HG03097 (cell line): ENCODE measurements around the gene TSSK6.
A peak's percentile ranks its signal among the peaks of the same experiment; 100 is the strongest.
"Not testable (repeated sequence)": the region's sequence is repeated elsewhere in the genome, so short reads cannot be mapped to it uniquely, and the experiment has no call there.

ENCODE experiments used
- ATAC-seq: cut with Tn5 transposase; IDR thresholded peaks from one replicate; pipeline ENCODE4 v1.9.1; 2021; ENCODE audit not compliant: unreplicated experiment, low FRiP score

The TSSK6 gene

DNA sequence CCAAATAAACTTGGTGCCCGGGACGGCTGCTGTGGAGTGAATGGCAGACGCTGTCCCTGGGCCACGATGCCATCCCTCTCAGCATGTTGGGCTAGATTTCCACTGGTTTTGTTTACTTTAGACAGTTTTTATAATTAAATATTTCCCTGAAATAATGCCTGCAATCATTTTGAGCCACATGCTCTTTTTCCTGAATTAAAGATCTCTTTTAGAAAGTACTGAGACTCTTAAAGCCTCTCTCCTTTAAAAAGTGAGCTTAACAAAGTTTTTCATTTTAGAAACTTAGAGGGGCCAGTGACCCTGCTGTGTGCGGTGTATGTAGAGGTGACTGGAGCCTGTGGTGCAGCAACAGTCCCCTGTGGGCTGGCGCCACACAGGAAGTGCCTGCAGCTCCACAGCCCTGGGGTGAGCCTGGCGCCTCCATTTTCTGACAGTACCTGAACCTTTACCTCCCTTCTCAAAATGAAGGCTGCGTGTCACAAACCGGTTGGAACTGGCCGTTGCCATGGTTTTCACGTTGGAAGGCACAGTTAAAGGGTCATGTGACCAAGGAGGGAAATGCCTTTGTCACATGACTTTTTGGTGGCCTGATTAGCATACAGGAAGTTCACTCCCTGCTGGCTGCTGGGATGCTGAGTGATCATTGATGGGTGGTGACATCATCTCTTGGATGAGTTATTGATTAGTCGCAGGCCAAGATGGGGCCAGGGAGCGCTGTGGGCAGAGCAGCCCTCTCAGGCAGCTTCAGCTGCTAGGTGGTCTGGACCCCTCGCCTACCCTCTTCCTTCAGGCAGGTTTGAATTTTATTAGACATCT, 26.3 kb downstream of the TSSK6 start:
- ATAC-seq = peak; percentile 51

DNA sequence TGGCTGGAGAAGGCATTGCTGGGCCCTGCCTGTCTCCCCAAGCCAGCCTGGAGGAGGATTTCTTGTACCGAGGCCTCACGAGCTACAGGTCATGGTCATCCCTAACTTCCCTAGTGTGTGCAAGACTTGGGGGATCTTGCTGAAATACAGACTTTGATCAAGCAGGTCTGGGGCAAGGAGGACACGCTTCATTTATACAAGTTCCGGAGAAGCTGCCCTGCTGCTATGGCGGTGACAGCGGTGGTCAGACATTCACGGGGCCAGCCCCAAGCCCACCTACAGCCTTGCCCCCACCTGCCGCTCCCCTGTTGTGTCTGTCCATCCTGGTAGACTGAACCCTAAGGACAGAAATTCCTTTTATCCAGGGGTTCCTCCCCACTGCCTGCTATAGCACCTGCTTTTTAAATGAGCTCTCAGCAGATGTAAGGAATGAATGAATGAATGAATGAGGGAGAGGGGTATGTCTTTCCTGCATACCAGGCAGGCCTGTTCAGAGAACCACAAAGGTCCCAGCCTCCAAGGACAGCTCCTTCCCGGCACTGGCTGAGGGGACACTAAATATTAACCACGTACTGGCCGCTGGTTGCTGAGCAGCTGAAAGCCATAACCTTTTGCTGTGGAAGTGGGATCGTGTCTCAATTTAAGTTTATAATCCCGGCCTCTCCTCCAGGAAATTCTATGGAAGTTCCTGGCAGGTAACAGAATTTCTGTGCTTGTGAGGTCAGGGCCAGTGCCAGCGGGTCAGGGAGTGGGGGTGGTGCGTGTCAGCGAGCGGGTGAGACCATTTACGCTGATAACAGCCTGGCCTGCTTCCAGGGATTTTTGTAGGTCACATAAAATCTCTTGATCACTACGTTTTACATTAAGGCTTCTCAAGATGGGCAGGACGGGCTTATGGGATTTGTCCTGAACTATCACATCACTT, 27.1 kb downstream of the TSSK6 start:
- no peak for ATAC-seq

DNA sequence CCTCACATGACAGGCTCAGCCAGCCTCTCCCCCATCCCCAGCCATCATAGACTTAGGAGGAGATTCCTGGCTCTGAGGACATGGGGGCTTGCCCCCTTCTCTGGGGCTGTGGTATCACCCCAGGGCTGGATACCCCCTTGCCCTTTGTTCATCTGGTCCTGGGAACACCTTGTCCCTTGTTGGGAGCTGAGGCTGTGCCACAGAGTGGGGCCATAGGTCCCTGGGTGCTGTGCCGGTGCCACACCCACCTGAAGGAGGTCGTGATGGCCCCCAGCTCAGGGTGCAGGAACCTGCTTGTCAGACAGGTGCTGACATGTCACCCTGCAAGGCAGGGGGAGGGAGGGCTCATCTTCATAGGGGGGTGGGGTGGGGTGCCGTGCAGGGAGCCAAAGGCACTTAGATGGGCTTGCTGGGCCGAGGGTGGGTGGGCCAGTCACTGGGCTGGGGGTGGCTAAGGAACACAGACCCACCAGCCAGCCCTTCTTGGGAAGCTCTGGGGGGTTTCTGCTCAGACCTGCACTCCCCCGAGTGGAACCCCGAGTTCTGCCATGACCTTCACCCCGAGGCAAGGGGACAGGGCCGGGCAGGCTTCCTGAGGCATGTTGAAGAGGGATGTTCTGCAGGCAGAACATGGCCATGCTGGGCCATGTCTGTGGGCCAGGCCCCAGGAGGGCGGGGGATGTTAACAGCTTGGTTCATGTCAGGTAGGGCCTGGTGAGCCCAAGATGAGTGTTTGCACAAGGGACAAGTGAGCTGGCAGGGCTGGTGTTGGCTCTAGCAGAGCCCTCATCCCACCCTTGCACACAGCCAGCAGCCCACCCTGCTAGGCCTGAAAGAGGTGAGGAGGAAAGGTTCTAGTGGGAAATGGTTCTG, 28.0 kb downstream of the TSSK6 start:
- no peak for ATAC-seq

DNA sequence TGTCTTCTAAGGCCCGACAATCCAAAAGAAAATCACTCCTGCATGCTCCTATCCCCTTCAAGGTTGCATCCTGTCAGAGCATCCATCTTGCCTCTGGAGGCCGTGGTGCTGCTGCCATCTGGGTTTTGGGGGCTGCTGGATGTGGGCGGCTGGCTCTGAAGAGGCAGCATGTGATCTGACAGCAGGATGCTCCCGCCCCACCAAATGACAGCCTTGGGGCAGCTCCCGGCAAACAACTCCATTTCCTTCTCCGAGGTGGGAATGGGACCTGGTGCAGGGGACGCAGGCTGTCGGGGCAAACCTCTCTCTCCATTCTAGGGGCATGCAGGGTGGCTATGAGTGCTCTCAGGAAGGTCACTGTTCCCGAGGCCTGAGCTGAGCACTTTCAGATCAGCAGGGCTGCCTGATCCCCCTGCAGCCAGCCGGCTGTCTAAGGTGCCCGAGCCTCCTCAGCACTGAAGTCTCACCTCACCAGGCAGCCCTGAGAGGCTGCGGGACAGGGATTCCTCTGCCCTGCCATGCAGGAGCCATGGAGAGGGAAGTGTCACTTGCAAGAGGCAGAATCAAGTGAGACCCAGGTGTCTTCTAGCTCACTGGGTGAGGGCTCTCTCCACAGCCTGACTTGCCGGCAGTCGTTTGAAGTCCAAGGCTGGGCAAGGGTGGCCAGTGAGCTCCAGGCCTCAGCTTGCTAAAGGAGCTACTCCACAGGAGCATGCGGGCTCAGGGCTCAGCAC, 28.8 kb downstream of the TSSK6 start:
- ATAC-seq = no peak

DNA sequence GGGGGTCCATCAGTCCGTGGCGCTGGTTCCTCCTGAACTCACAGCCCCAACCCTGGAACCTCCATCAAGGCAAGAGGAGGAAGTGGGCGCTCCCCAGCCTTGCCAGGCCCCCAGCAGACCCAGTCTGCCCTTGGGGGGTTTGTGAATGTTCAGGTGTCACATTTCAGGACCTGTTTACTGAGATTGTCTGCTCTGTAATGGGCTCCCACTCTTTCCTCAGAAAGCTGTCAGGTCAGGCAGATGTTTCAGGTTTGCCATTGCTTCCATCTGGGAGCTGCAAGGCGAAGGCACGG, 29.4 kb downstream of the TSSK6 start:
- no peak for ATAC-seq

DNA sequence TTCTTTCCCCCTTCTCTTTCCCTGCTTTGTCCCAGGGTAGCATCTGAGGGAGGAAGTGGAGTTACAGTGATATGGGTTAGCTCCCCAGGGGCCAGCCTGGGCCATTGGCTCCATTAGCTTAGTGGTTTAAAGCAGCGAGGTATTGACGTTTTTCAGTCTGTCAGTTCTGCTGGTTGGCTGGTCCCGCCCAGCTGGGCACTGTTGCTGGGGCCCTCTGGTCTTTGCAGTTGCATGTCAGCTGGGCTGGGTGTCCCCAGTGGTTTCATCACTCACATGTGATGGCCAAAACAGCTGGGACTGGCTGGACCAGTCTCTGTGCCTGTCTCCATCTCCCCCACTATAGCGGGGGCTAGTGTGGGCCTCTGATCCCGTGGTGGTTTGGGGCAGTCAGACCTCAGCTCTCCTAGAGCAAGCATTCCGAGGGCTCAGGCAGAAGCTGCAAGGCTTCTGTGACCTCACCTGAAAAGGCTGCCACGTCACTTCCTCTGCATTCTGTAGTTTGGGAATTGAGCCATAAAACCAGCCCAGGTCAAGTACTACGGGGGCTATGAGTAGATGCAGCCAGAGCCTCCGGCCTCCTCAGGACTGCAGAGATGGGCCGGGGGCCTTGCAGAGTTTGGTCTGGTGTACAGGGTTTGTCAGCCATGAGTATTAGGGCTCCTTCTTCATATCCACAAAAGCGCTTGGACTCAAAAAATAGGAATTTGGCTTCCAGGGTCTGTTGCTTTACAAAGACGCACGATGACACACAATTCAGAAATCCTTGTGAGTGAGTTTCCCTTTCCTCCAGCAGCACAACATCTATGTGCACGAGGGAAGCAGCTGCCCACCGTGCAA, 30.0 kb downstream of the TSSK6 start:
- ATAC-seq = no peak

DNA sequence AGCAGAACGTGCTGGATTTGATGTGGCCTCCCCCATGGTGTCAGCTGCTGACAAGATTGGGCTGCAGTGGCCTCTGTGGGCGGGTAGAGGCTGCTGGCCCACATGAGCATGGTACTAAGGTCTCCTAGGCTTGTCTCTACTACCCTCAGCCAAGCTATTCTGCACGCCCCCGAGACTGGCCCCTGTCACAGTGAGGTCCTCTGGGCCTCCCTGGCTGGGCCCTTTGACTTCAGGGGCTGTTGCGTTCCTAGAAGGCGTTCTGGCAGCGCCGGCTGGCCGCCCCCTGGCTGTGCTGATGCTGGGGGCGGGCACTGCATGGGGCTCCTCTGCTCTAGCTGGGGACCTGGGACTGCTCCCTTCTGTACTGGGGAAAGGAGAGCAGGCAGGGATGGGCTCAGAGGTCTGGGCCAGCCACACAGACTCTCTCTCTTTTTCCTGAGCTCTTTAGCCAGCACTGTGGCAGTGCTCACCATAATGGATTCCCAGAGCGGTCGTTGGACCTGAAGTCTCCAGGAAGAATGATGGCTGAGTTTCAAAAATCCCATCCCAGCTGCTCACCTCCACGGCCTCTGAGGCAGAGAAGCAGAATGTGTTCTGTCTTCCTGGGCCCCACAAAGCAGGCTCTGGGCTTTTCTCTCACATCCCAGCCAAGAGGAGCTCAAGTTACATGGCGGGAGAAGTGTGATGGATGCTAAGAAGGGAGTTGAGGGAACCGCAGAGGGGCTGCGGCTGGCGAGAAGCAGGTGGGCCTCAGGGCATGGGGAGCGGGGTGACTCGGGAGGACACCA, 32.3 kb downstream of the TSSK6 start:
- ATAC-seq = no peak

DNA sequence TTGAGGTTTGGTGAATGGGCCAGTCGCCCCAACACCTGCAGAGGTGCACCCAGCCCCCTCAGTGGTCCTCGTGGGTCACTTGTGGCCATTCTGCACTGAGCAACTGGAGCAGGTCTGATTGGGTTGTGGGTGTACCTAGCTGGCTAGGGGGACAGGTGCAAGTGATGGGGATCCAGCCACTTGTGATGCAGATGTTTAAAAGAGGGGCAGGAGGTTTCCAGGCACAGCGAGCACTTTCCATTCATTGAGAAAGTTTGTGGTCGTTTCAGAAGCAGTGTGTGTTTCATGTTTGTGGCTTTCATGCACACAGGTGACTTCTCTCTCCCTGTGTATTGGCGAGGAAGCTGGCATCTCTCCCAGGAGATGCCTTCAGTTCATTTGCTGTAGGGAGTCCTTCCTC, 34.7 kb downstream of the TSSK6 start:
- no peak for ATAC-seq

DNA sequence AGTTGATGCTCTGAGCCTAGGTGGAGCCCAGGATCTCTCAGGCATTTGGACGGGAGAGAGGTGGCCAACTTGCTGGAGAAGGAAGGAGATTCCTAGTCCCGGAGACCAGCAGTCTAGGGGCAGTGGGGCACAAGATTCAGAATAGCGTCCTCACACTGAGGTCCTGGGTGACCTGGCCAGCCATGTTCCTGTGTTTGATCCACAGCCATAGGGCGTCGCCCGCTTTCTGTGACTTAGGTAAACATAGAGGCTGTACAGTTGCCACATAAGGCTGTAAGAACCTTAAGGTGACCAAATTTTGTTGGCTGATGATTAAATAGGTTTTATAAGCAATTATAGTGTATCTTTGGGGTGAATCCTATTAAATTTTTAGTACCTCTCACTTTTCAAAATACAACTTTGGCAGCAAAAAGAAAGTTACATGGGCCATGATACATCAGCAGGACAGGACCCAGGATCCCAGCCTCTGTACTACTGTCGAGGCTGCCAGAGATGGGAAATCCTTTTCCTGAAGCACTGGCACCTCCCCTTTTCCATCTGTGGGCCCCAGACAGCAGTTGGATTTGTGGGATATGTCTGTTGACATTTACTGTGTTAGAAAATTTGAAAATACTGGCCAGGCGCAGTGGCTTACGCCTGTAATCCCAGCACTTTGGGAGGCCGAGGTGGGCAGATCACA, 37.5 kb downstream of the TSSK6 start:
- ATAC-seq = no peak

DNA sequence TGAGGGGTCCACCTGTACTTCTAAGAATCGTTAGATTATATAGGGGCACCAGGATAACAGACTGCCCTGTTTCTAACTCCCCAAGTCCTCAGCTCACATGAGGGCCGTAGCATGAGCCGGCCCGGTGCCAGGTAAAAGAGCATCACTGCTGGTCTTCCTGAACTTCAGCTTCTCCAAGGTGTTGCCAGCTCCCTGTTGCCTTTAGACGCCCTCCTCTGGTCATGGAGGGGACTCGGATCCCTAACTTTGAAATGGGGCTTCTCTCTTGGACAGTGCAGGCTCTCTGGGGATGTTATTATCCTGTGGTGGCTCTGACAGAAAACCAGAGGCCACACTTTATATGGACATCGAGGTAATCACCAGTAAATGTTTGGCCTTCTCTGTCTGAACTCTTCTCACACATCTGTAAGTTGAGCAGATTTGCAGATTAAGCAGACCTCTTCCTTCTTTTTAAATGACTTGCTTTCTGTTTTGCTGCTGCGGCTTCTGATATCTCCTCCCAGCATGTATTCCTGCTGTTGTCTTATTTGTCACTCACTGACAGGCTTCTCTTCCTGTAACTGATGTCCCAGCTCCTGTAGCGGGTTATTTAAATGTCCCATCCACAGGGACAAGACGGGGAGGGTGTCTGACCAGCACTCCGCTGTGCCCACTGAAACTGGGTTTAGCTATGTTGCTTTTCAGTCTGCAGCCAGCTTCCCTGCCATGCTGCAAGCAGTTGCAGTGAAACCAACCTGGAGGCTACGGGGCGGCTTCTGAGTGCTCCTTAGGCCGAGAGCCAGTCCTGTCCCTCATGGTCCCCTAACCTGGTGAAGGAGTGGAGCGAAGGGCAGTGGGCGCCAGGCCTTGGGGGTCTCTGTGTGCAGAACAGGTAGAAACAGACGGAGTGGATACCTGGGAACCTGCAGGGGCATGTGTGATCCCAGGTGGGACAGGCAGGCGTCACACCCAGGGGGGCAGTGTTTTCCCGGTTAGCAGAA, 39.2 kb downstream of the TSSK6 start:
- no peak for ATAC-seq

DNA sequence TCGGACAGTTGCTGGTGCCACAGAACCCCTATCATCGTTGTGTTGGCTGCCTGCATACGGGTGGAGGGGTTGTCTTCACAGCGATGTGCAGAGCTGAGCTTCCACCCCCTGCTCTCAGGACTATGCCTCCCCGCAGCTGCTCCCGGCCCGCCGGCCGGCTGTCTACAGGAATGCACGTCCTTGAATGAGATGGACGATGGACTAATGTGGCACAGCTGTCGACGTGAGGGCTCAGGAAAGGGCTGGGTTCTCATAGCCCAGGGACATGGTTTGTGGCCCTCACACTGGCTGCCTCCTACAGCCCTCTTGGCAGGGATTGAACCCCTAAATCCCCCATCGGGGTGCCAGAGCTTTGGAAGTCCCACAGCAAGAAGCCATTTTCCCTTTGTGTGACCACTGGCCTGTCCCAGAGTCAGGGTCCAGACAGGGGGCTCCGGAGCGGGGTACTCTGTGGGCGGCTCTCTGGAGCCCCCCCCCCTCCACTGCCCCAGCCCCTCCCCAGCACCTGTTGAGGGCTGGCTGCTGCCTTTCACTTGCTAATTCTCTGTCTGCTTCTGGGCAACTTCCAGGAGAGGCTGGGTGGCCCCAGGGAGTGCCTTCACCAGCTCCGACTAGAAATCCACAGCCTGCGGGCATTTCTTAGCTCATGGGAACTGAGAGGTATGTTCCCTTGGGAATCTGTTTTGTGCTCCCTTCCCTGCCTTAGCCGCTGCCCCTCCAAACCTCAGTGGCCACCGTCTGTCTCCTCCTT, 40.2 kb downstream of the TSSK6 start:
- no peak for ATAC-seq

DNA sequence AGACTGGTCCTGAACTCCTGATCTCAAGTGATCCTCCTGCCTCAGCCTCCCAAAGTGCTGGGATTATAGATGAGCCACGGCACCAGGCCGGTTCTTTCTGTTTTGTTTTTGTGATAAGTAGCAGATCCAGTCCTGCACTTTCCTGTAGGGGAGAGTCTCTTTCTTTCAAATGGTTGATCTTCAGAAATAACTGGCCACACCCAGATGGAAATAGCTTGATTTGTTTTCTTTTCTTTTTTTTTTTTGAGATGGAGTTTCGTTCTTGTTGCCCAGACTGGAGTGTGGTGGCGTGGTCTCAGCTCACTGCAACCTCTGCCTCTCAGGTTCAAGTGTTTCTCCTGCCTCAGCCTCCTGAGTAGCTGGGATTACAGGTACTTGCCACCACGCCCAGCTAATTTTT, 43.2 kb downstream of the TSSK6 start:
- ATAC-seq = not testable (repeated sequence)

DNA sequence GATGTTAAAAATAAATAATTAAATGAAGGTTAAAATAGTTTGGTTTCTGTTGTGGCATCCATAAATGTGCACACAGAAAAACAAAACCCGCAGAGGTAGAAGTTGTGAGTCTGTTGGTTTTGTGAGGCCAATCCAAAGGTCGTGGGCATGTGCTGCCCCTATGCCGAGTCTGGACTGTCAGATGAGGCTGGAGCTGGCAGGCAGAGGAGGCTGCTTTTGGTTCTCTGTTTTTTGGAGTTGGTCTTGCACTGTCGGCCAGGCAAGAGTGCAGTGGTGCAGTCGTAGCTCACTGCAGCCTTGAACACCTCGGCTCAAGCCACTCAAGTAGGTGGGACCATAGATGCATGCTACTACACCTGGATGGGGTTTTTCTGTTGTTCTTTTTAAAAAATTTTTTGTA, 43.7 kb downstream of the TSSK6 start:
- no peak for ATAC-seq

DNA sequence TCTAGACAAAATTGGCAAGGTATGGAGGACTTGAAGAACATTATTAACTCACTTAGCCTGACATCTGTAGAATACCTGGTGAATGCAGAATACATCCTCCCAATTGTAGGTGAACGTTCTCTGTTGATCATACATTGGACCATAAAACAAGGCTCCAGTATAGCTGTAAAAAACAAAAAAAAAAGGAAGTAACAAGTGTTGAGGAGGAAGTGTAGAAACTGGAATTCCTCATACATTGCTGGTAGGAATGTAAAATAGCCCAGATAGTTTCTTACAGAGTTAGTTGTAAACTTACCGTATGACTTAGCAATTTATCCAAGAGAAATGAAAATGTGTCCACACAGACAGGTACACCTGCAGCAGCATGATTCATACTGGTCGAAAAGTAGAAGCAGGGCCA, 44.8 kb downstream of the TSSK6 start:
- no peak for ATAC-seq

DNA sequence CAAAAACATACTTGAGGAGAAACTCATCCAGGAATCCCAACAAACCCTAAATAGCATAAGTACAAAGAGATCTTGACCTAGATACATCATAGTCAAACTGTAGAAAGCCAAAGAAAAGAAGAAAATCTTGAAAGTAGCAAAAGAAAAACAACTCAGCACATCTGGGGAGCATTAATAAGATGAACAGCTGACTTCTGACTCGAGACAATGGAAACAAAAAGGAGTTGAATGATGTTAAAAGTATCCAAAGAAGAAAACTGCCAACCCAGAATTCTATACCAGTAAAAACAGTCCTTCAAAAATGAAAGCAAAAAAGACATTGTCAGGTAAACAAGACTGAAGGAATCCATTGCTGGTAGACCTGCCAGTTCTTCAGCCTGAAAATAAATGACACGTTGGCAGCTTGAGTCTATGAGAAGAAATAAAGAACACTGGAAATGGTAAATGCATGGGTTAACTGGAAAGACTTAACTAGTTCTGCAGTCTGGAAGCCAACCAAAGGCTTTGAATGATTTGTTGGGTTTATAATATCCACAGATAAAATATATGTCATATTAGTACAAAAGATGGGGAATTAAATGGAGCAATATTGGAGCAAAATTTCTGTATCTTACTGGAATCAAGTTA, 46.8 kb downstream of the TSSK6 start:
- ATAC-seq = no peak

DNA sequence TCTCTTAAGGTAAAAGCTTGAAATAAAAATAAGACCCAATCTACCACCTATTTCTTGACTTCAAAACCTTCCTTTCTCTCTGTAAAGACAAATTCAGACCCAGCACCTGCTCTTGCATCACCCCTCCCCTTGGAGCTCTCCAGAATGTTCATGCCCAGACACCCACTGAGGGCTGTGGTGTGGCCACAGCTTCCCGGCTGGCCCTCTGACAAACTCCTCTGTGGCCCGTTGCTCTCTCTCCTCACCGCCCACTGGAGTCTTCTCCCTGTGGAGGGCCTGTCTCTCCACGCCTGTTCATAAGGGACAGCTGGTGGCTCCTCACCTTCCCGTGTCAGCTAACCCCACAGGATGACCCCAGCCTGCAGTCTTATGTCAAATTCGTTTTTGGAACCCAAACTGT, 49.1 kb downstream of the TSSK6 start:
- ATAC-seq = no peak
